HEK293 (cell line): ENCODE results near the gene CCR9.

Experiments used
- KLF1 ChIP-seq: fragments of 450-650 bp; formaldehyde crosslinking; IDR thresholded peaks from 2 replicates; pipeline ENCODE4 v1.5.1; 2016; ENCODE audit warnings: missing biosample characterization, missing genetic modification characterization
- KLF9 ChIP-seq: fragments of 450-650 bp; formaldehyde crosslinking; IDR thresholded peaks from 2 replicates; pipeline ENCODE4 v1.5.1; 2016; ENCODE audit warnings: missing biosample characterization, missing genetic modification characterization, low read depth
- MEIS1 ChIP-seq: sonication (generic); formaldehyde crosslinking; IDR thresholded peaks from 2 replicates; pipeline ENCODE4 v1.8.1; 2022; ENCODE audit warnings: missing genetic modification reagents, mild to moderate bottlenecking, borderline replicate concordance
- PRDM4 ChIP-seq: fragments of 450-650 bp; formaldehyde crosslinking; IDR thresholded peaks from 2 replicates; pipeline ENCODE4 v1.5.1; 2017; ENCODE audit warnings: missing biosample characterization, missing genetic modification characterization
- REPIN1 ChIP-seq: fragments of 450-650 bp; formaldehyde crosslinking; IDR thresholded peaks from 2 replicates; pipeline ENCODE4 v1.5.1; 2017; ENCODE audit warnings: missing biosample characterization, missing genetic modification characterization, low read depth
- SETDB1 ChIP-seq: IDR thresholded peaks from one replicate; pipeline ENCODE4 v1.6.1; 2017; ENCODE audit warnings: mild to moderate bottlenecking, low read length, moderate library complexity, mixed read lengths; ENCODE audit not compliant: insufficient read length
- TCF7L2 ChIP-seq: IDR thresholded peaks from 2 replicates; pipeline ENCODE4 v1.6.1; 2011; ENCODE audit warnings: low read depth, mild to moderate bottlenecking, inconsistent platforms, low read length, moderate library complexity, borderline replicate concordance
- TRIM28 ChIP-seq: IDR thresholded peaks from 2 replicates; pipeline ENCODE4 v1.6.1; 2011; ENCODE audit warnings: low read length, control low read depth, borderline replicate concordance
- YY2 ChIP-seq: fragments of 450-650 bp; formaldehyde crosslinking; IDR thresholded peaks from 2 replicates; pipeline ENCODE4 v1.5.1; 2016; ENCODE audit warnings: missing biosample characterization, missing genetic modification characterization
- ZBTB1 ChIP-seq: fragments of 450-650 bp; formaldehyde crosslinking; IDR thresholded peaks from 2 replicates; pipeline ENCODE4 v1.5.1; 2016; ENCODE audit warnings: missing biosample characterization, missing genetic modification characterization
- ZBTB26 ChIP-seq: fragments of 450-650 bp; formaldehyde crosslinking; optimal IDR thresholded peaks from 2 replicates; pipeline ENCODE3; 2016; ENCODE audit warnings: missing biosample characterization, mild to moderate bottlenecking, missing genetic modification characterization
- ZEB2 ChIP-seq: fragments of 450-650 bp; formaldehyde crosslinking; IDR thresholded peaks from 2 replicates; pipeline ENCODE4 v1.5.1; 2016; ENCODE audit warnings: missing biosample characterization, missing genetic modification characterization
- ZFP69B ChIP-seq: fragments of 450-650 bp; formaldehyde crosslinking; IDR thresholded peaks from 2 replicates; pipeline ENCODE4 v1.5.1; 2016; ENCODE audit warnings: missing biosample characterization, missing genetic modification characterization
- ZNF112 ChIP-seq: fragments of 450-650 bp; formaldehyde crosslinking; IDR thresholded peaks from 2 replicates; pipeline ENCODE4 v1.5.0; 2017; ENCODE audit warnings: missing biosample characterization, missing genetic modification characterization
- ZNF138 ChIP-seq: fragments of 450-650 bp; formaldehyde crosslinking; IDR thresholded peaks from 2 replicates; pipeline ENCODE4 v1.5.1; 2016; ENCODE audit warnings: missing biosample characterization, missing genetic modification characterization, borderline replicate concordance
- ZNF266 ChIP-seq: fragments of 450-650 bp; formaldehyde crosslinking; IDR thresholded peaks from 2 replicates; pipeline ENCODE4 v1.5.1; 2016; ENCODE audit warnings: missing biosample characterization, missing genetic modification characterization, low read depth
- ZNF311 ChIP-seq: fragments of 450-650 bp; formaldehyde crosslinking; IDR thresholded peaks from 2 replicates; pipeline ENCODE4 v1.5.1; 2017; ENCODE audit warnings: missing biosample characterization, missing genetic modification characterization, borderline replicate concordance
- ZNF335 ChIP-seq: fragments of 450-650 bp; formaldehyde crosslinking; conservative IDR thresholded peaks from 2 replicates; pipeline ENCODE4 v1.5.1; 2016; ENCODE audit warnings: missing biosample characterization, missing genetic modification characterization
- ZNF362 ChIP-seq: fragments of 450-650 bp; formaldehyde crosslinking; IDR thresholded peaks from 2 replicates; pipeline ENCODE4 v1.5.1; 2016; ENCODE audit warnings: missing biosample characterization, missing genetic modification characterization
- ZNF514 ChIP-seq: fragments of 450-650 bp; formaldehyde crosslinking; IDR thresholded peaks from 2 replicates; pipeline ENCODE4 v1.5.1; 2016; ENCODE audit warnings: missing biosample characterization, missing genetic modification characterization
- ZNF571 ChIP-seq: fragments of 450-650 bp; formaldehyde crosslinking; IDR thresholded peaks from 2 replicates; pipeline ENCODE4 v1.5.0; 2017; ENCODE audit warnings: missing biosample characterization, missing genetic modification characterization
- ZNF596 ChIP-seq: fragments of 450-650 bp; IDR thresholded peaks from 2 replicates; pipeline ENCODE4 v1.5.0; 2018; ENCODE audit warnings: missing biosample characterization, mild to moderate bottlenecking, missing genetic modification characterization, moderate library complexity
- ZNF610 ChIP-seq: fragments of 450-650 bp; formaldehyde crosslinking; IDR thresholded peaks from 2 replicates; pipeline ENCODE4 v1.5.1; 2016; ENCODE audit warnings: missing biosample characterization, missing genetic modification characterization, borderline replicate concordance
- ZNF654 ChIP-seq: fragments of 450-650 bp; formaldehyde crosslinking; IDR thresholded peaks from 2 replicates; pipeline ENCODE4 v1.5.1; 2016; ENCODE audit warnings: low read depth, missing biosample characterization, missing genetic modification characterization
- ZNF660 ChIP-seq: fragments of 450-650 bp; IDR thresholded peaks from 2 replicates; pipeline ENCODE4 v1.5.1; 2018; ENCODE audit warnings: missing biosample characterization, mild to moderate bottlenecking, missing genetic modification characterization
- ZNF692 ChIP-seq: fragments of 450-650 bp; formaldehyde crosslinking; IDR thresholded peaks from 2 replicates; pipeline ENCODE4 v1.5.1; 2016; ENCODE audit warnings: missing biosample characterization, missing genetic modification characterization
- ZNF707 ChIP-seq: fragments of 450-650 bp; formaldehyde crosslinking; IDR thresholded peaks from 2 replicates; pipeline ENCODE4 v1.5.1; 2016; ENCODE audit warnings: missing biosample characterization, missing genetic modification characterization
- ZNF768 ChIP-seq: fragments of 450-650 bp; formaldehyde crosslinking; IDR thresholded peaks from 2 replicates; pipeline ENCODE4 v1.5.1; 2018; ENCODE audit warnings: missing biosample characterization, mild to moderate bottlenecking, missing genetic modification characterization
- TF ChIP-seq, protein P1 (sequence below): fragments of 450-650 bp; formaldehyde crosslinking; IDR thresholded peaks from 2 replicates; pipeline ENCODE4 v1.5.1; 2016; ENCODE audit warnings: missing biosample characterization, missing genetic modification characterization
- TF ChIP-seq, protein P2 (sequence below): fragments of 450-650 bp; formaldehyde crosslinking; IDR thresholded peaks from 2 replicates; pipeline ENCODE4 v1.5.1; 2016; ENCODE audit warnings: missing biosample characterization, missing genetic modification characterization
- TF ChIP-seq, protein P3 (sequence below): fragments of 450-650 bp; formaldehyde crosslinking; IDR thresholded peaks from 2 replicates; pipeline ENCODE4; 2016; ENCODE audit warnings: missing biosample characterization, missing genetic modification characterization

CCR9 gene

GRCh38 chr3:45841757-45842491, 44.4 kb upstream of the CCR9 start, which contains the start of gene LZTFL1 (continued):
- TF ChIP-seq ZBTB26 (tag by site-specific recombination) (peak; percentile 26), TCF7L2 (no peak), ZFP69B (no peak), TRIM28 (no peak; the same call in 1 of the 2 replicates), ZNF610 (tag by site-specific recombination) (no peak), ZBTB1 (no peak), KLF9 (tag by site-specific recombination) (no peak), YY2 (tag by site-specific recombination) (0 out of 2 replicates have a peak, but pooled peaks have one; percentile 39), ZNF707 (tag by site-specific recombination) (no peak), ZEB2 (tag by site-specific recombination) (no peak), ZNF335 (tag by site-specific recombination) (peak; percentile 83), KLF1 (tag by site-specific recombination) (no peak), MEIS1 (CRISPR knock-in tag) (no peak), PRDM4 (tag by site-specific recombination) (no peak), ZNF514 (no peak), ZNF266 (tag by site-specific recombination) (no peak), ZNF138 (tag by site-specific recombination) (no peak), ZNF311 (tag by site-specific recombination) (no peak), ZNF596 (no peak), REPIN1 (tag by site-specific recombination) (no peak), SETDB1 (peak; percentile 84), ZNF768 (tag by site-specific recombination) (no peak), ZNF654 (tag by site-specific recombination) (no peak), ZNF112 (tag by site-specific recombination) (no peak), ZNF660 (tag by site-specific recombination) (no peak), ZNF571 (tag by site-specific recombination) (no peak), ZNF692 (tag by site-specific recombination) (peak; percentile 73), ZNF362 (tag by site-specific recombination) (no peak)
- TF ChIP-seq, protein P1, sequence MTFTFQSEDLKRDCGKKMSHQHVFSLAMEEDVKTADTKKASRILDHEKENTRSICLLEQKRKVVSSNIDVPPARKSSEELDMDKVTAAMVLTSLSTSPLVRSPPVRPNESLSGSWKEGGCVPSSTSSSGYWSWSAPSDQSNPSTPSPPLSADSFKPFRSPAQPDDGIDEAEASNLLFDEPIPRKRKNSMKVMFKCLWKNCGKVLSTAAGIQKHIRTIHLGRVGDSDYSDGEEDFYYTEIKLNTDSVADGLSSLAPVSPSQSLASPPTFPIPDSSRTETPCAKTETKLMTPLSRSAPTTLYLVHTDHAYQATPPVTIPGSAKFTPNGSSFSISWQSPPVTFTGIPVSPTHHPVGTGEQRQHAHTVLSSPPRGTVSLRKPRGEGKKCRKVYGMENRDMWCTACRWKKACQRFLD (tag by site-specific recombination): no peak
- TF ChIP-seq, protein P2, sequence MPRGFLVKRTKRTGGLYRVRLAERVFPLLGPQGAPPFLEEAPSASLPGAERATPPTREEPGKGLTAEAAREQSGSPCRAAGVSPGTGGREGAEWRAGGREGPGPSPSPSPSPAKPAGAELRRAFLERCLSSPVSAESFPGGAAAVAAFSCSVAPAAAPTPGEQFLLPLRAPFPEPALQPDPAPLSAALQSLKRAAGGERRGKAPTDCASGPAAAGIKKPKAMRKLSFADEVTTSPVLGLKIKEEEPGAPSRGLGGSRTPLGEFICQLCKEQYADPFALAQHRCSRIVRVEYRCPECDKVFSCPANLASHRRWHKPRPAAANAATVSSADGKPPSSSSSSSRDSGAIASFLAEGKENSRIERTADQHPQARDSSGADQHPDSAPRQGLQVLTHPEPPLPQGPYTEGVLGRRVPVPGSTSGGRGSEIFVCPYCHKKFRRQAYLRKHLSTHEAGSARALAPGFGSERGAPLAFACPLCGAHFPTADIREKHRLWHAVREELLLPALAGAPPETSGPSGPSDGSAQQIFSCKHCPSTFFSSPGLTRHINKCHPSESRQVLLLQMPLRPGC (tag by site-specific recombination): no peak
- TF ChIP-seq, protein P3, sequence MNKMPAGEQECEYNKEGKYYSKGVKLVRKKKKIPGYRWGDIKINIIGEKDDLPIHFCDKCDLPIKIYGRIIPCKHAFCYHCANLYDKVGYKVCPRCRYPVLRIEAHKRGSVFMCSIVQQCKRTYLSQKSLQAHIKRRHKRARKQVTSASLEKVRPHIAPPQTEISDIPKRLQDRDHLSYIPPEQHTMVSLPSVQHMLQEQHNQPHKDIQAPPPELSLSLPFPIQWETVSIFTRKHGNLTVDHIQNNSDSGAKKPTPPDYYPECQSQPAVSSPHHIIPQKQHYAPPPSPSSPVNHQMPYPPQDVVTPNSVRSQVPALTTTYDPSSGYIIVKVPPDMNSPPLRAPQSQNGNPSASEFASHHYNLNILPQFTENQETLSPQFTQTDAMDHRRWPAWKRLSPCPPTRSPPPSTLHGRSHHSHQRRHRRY (tag by site-specific recombination): no peak
